B cell (primary cell): ENCODE results near the gene SNX22. TPM values are rescaled to one million over a fixed set of nuclear protein-coding genes. Genes with fewer than 3 reads are reported as not detected.

ENCODE experiments used
- ATAC-seq: fragments of 200-7000 bp; cut with Tn5 transposase; one replicate; pipeline ENCODE4 v1.10.0; 2021; ENCODE audit warnings: low read depth, mild to moderate bottlenecking, moderate number of reproducible peaks, moderate library complexity
- CTCF ChIA-PET: fragments of 350-600 bp; sonication (Branson Sonifier 250); formaldehyde crosslinking; loops from one replicate; lab custom pipeline; 2021; ENCODE audit warnings: antibody characterized with exemption, inconsistent platforms; lab: Charles Lee
- POLR2A ChIA-PET: fragments of 350-600 bp; sonication (Branson Sonifier 250); formaldehyde crosslinking; loops from one replicate; lab custom pipeline; 2021; ENCODE audit warnings: antibody characterized with exemption; lab: Charles Lee
- DNase-seq: peaks from one replicate; pipeline ENCODE4 v3.0.0; 2013
- H2AFZ ChIP-seq: 2 replicates; pipeline ENCODE4 v1.6.1; 2012; ENCODE audit warnings: mild to moderate bottlenecking, low read depth, low read length; ENCODE audit not compliant: insufficient read depth, poor library complexity, severe bottlenecking
- H3K27ac ChIP-seq, 2 donors: 1 replicate in 1 of 2; 2 replicates in 1 of 2; pipeline ENCODE4 v1.5.1; 2012 to 2013; ENCODE audit warnings: low read length in 2 of 2, mild to moderate bottlenecking in 2 of 2, moderate library complexity in 1 of 2
- H3K27me3 ChIP-seq, 4 experiments: fragments of 200-600 bp in 1 of 4; sonication (generic) in 1 of 4; replicated peaks in 1 of 4; 1 replicate in 2 of 4; 2 replicates in 2 of 4; pipeline versions ENCODE4 v1.6.1 to v1.7.0; 2013 to 2016; ENCODE audit warnings: low read length in 3 of 4, mild to moderate bottlenecking in 2 of 4, mixed read lengths in 1 of 4, moderate library complexity in 1 of 4; ENCODE audit not compliant: insufficient read depth in 4 of 4, control insufficient read depth in 3 of 4; ENCODE audit errors: control extremely low read depth in 1 of 4
- H3K36me3 ChIP-seq, 2 experiments: replicated peaks in 1 of 2; 1 replicate in 1 of 2; 2 replicates in 1 of 2; pipeline versions ENCODE4 v1.6.1 to v1.7.1; 2013; ENCODE audit warnings: low read length in 1 of 2; ENCODE audit not compliant: insufficient read depth in 2 of 2, control insufficient read depth in 1 of 2; ENCODE audit errors: control extremely low read depth in 1 of 2, extremely low read depth in 1 of 2
- H3K4me1 ChIP-seq, 2 donors: fragments of 200-600 bp in 1 of 2; sonication (generic) in 1 of 2; 1 replicate in 1 of 2; 2 replicates in 1 of 2; pipeline versions ENCODE4 v1.5.1 to v1.6.1; 2013 to 2017; ENCODE audit warnings: low read length in 2 of 2; ENCODE audit not compliant: control insufficient read depth in 2 of 2, insufficient read depth in 2 of 2
- H3K4me2 ChIP-seq: replicated peaks from 2 replicates; pipeline ENCODE3; 2012; ENCODE audit warnings: mild to moderate bottlenecking, low read depth, low read length; ENCODE audit not compliant: poor library complexity, severe bottlenecking
- H3K4me3 ChIP-seq, 5 experiments: fragments of 200-600 bp in 1 of 5; sonication (generic) in 1 of 5; 1 replicate in 3 of 5; 2 replicates in 2 of 5; pipeline versions ENCODE4 v1.5.1 to v1.7.0; 2011 to 2016; ENCODE audit warnings: low read length in 4 of 5, mild to moderate bottlenecking in 4 of 5, low read depth in 2 of 5, control low read depth in 1 of 5, moderate library complexity in 1 of 5; ENCODE audit not compliant: insufficient read depth in 1 of 5; ENCODE audit errors: control extremely low read depth in 1 of 5, extremely low read depth in 1 of 5
- H3K79me2 ChIP-seq: fragments of 200-600 bp; sonication (generic); one replicate; pipeline ENCODE4 v1.6.0; 2016; ENCODE audit warnings: low read length; ENCODE audit not compliant: control insufficient read depth, insufficient read depth
- H3K9ac ChIP-seq: fragments of 200-600 bp; sonication (generic); 2 replicates; pipeline ENCODE4 v1.6.1; 2017; ENCODE audit warnings: mild to moderate bottlenecking, low read length, moderate library complexity
- H3K9me3 ChIP-seq, 3 donors: one replicate each; pipeline versions ENCODE4 v1.6.1 to v1.7.1; 2013; ENCODE audit warnings: low read length in 2 of 3; ENCODE audit not compliant: control insufficient read depth in 2 of 3, insufficient read depth in 1 of 3; ENCODE audit errors: control extremely low read depth in 1 of 3
- H4K20me1 ChIP-seq: 2 replicates; pipeline ENCODE4 v1.6.0; 2012; ENCODE audit warnings: mild to moderate bottlenecking, low read length; ENCODE audit not compliant: insufficient read depth, control insufficient read depth, poor library complexity, severe bottlenecking
- H3K27ac Mint-ChIP-seq: one replicate; pipeline ENCODE4 v1.8.0; 2021; ENCODE audit warnings: mixed read lengths
- H3K27me3 Mint-ChIP-seq: one replicate; pipeline ENCODE4 v1.8.0; 2021; ENCODE audit warnings: mixed read lengths
- H3K4me1 Mint-ChIP-seq: one replicate; pipeline ENCODE4 v1.8.0; 2021; ENCODE audit warnings: mixed read lengths
- H3K4me3 Mint-ChIP-seq: one replicate; pipeline ENCODE4 v1.8.0; 2021; ENCODE audit warnings: mixed read lengths
- H3K9me3 Mint-ChIP-seq: one replicate; pipeline ENCODE4 v1.8.0; 2022; ENCODE audit warnings: mixed read lengths; ENCODE audit not compliant: insufficient read depth
- CTCF ChIP-seq: fragments of 200-600 bp; IDR thresholded peaks from one replicate; pipeline ENCODE4 v1.8.0; 2022; ENCODE audit warnings: antibody characterized with exemption, mild to moderate bottlenecking
- EZH2 ChIP-seq: IDR thresholded peaks from 2 replicates; pipeline ENCODE4 v1.6.1; 2012; ENCODE audit warnings: borderline replicate concordance, low read depth, mild to moderate bottlenecking, moderate library complexity, low read length; ENCODE audit not compliant: insufficient read depth, poor library complexity, severe bottlenecking
- WGBS: methylation state at CpG from one replicate; pipeline ENCODE4 v1.1.5; 2013; ENCODE audit warnings: missing lambda C conversion rate; ENCODE audit not compliant: insufficient coverage; 5-methylcytosine and 5-hydroxymethylcytosine counted together
- intact Hi-C: fragments of 100-400 bp; cut with micrococcal nuclease; formaldehyde crosslinking; loops from one replicate; pipeline ENCODE4 v1.10.0; 2022
- polyA plus RNA-seq: library from polyadenylated mRNA; depleted of rRNA; stranded (reverse); fragments of >200 nt; gene quantifications from 2 replicates; pipeline ENCODE4 v1.2.3, GENCODE V29; 2012
- total RNA-seq, 2 donors: library from RNA; stranded (reverse); fragments of 120-200 nt in 1 of 2; gene quantifications; 1 replicate in 1 of 2; 2 replicates in 1 of 2; pipeline versions ENCODE4 v1.2.3 to v1.2.4, GENCODE V29; 2013 to 2022

The SNX22 gene
- total and polyA plus RNA-seq, 2 donors (not counting 1 experiment from before 2014, with no cell fraction given) = 44.9 to 305 TPM

- Mint-ChIP-seq H3K27me3 (no peaks in the 10 kb centered on the region), H3K4me3 (no peak overlapping the region), H3K27ac (peak overlapping the region; percentile 22), H3K4me1 (peaks cover 52% of the 10 kb centered on the region), H3K9me3 (no peaks in the 10 kb centered on the region)
- WGBS = 100% methylated on average over 2 of the region's 3 CpGs
- H4K20me1 ChIP-seq = peaks cover 32% of the 10 kb centered on the region
- H3K4me3 ChIP-seq = no peak overlapping the region
- H3K27ac ChIP-seq = no peak overlapping the region
- peaks cover 27 to 50% of the 10 kb centered on the region in 2 donors for H3K4me1 ChIP-seq
- intact Hi-C loops = no loop called here
- H3K79me2 ChIP-seq = peaks cover 20% of the 10 kb centered on the region
- no peak for TF ChIP-seq EZH2
- peaks cover 1 to 19% of the 10 kb centered on the region in 2 experiments for H3K36me3 ChIP-seq
- H3K9me3 ChIP-seq = no peaks in the 10 kb centered on the region
- no peak overlapping the region for H3K9ac ChIP-seq
- no peak overlapping the region for H3K4me2 ChIP-seq
- ATAC-seq (no peak), DNase-seq (no peak)
- no peak overlapping the region for H2AFZ ChIP-seq
- CTCF ChIA-PET = interaction anchor here (1.5 kb wide), 1 partner anchor 11 kb away, joined by 5 read pairs; no protein-coding TSS in a partner anchor
- POLR2A ChIA-PET = no interaction called here
- H3K27me3 ChIP-seq = no peaks in the 10 kb centered on the region
Observed at GRCh38 chr15:64148581-64148980, 3.0 kb upstream of the SNX22 start.

- no peaks in the 10 kb centered on the region for H3K9me3 Mint-ChIP-seq
Observed at GRCh38 chr15:64149424-64149823, 2.1 kb upstream of the SNX22 start.

More at GRCh38 chr15:64149424-64149823, 2.1 kb upstream of the SNX22 start:
- ChIA-PET POLR2A (no interaction called here), CTCF (interaction anchor here (0.6 to 2.5 kb wide), 7 partner anchors 12 to 397 kb away, joined by 3 to 11 read pairs (median 5); no protein-coding TSS in a partner anchor)
- ATAC-seq (no peak), DNase-seq (no peak)
- peak overlapping the region; percentile 90 for H3K4me3 Mint-ChIP-seq
- peaks cover 40% of the 10 kb centered on the region for H4K20me1 ChIP-seq
- peak overlapping the region; percentile 74 for H3K27ac Mint-ChIP-seq
- peaks cover 52% of the 10 kb centered on the region for H3K4me1 Mint-ChIP-seq
- peaks cover 29% of the 10 kb centered on the region for H3K79me2 ChIP-seq
- peaks cover 1 to 27% of the 10 kb centered on the region in 2 experiments for H3K36me3 ChIP-seq
- peaks cover 32 to 54% of the 10 kb centered on the region in 2 donors for H3K4me1 ChIP-seq
- intact Hi-C loops = no loop called here
- H3K27ac ChIP-seq = peak overlapping the region in 1 of 2 donors; percentile 21
- H2AFZ ChIP-seq = no peak overlapping the region
- no peaks in the 10 kb centered on the region for H3K27me3 Mint-ChIP-seq
- no peak overlapping the region for H3K9ac ChIP-seq
- H3K9me3 ChIP-seq = no peaks in the 10 kb centered on the region
- TF ChIP-seq EZH2 = no peak
- no peak for TF ChIP-seq CTCF
- H3K4me3 ChIP-seq = no peak overlapping the region
- H3K4me2 ChIP-seq = peak overlapping the region; percentile 87
- H3K27me3 ChIP-seq = no peaks in the 10 kb centered on the region
